RKO (cell line): ENCODE results near the gene FCRLA.

Experiments used
- DNase-seq: peaks from one replicate; pipeline ENCODE4 v3.0.0-alpha.2; 2016; ENCODE audit warnings: low spot score

FCRLA gene

GRCh38 chr1:161731981-161732718, 25.1 kb downstream of the FCRLA start:
- no peak for DNase-seq

- DNase-seq = peak; percentile 80
These were observed 26.5 kb downstream of the FCRLA start for GRCh38 chr1:161733526-161733925.

GRCh38 chr1:161735837-161736236, 28.8 kb downstream of the FCRLA start:
- DNase-seq = no peak

GRCh38 chr1:161736335-161736969, 29.4 kb downstream of the FCRLA start:
- DNase-seq = peak; percentile 39

GRCh38 chr1:161737625-161738024, 30.6 kb downstream of the FCRLA start:
- DNase-seq = no peak

GRCh38 chr1:161738627-161739287, 31.7 kb downstream of the FCRLA start:
- peak; percentile 82 for DNase-seq

GRCh38 chr1:161739865-161740566, 33.0 kb downstream of the FCRLA start:
- no peak for DNase-seq

- DNase-seq = no peak
These were observed 33.9 kb downstream of the FCRLA start for GRCh38 chr1:161740921-161741320.

- DNase-seq = no peak
These were observed 36.2 kb downstream of the FCRLA start for GRCh38 chr1:161743231-161743630.

GRCh38 chr1:161747801-161748200, 40.8 kb downstream of the FCRLA start:
- DNase-seq = no peak

GRCh38 chr1:161749509-161750407, 42.7 kb downstream of the FCRLA start, which contains the start of gene DUSP12:
Gene DUSP12 (plus strand): TSS chr1:161749786. CDS start chr1:161749802, 16 bp downstream.
- DNase-seq = peak; percentile 98

- DNase-seq = peak; percentile 42
These were observed 56.6 kb downstream of the FCRLA start for GRCh38 chr1:161763522-161764098.
